Measurements from ENCODE around the gene KRT76. TPM values are rescaled to one million over a fixed set of nuclear protein-coding genes. Genes with fewer than 3 reads are reported as not detected.

Gene KRT76
- total RNA-seq, 1 experiment from 2014 or later, result not detected

GRCh38 chr12:52814710-52815155 is 37.6 kb upstream of the KRT76 start:
- Histone ChIP-seq H2BK5ac (ENCODE audit: insufficient read length, low read length) (no peak overlapping the region), H3K18ac (ENCODE audit: insufficient read length, low read depth, low read length) (no peak overlapping the region), H2AFZ (ENCODE audit: low read length) (no peak overlapping the region), H2BK120ac (ENCODE audit: low read depth, low read length, poor library complexity, severe bottlenecking) (no peak overlapping the region), H3K4me2 (ENCODE audit: insufficient read depth, insufficient read length, low read length) (no peak overlapping the region), H2BK20ac (ENCODE audit: low read depth, low read length, poor library complexity, severe bottlenecking) (no peak overlapping the region), H3K4ac (ENCODE audit: low read depth, low read length) (no peak overlapping the region), H3K27ac (ENCODE audit: insufficient read length, low read depth, low read length) (no peak overlapping the region), H3K23me2 (ENCODE audit: insufficient read length, low read depth, low read length, poor library complexity, severe bottlenecking) (no peaks in the 10 kb centered on the region), H3K14ac (ENCODE audit: insufficient read depth, low read length) (no peak overlapping the region), H2AK5ac (ENCODE audit: insufficient read length, low read length) (no peak overlapping the region), H3K4me1 (ENCODE audit: insufficient read depth, low read length) (no peaks in the 10 kb centered on the region), H3T11ph (ENCODE audit: low read length) (no peak overlapping the region), H4K8ac (replicated peaks; ENCODE audit: insufficient read length, low read depth, low read length) (no peak overlapping the region), H3K9ac (ENCODE audit: extremely low read depth, insufficient read length, low read length) (no peak overlapping the region), H3K23ac (ENCODE audit: insufficient read length, low read depth, low read length) (no peak overlapping the region), H3K9me3 (ENCODE audit: control insufficient read depth, low read depth, low read length) (no peaks in the 10 kb centered on the region), H3K79me1 (ENCODE audit: insufficient read depth, low read depth, low read length, poor library complexity, severe bottlenecking) (no peaks in the 10 kb centered on the region), H4K91ac (ENCODE audit: insufficient read length, low read depth, low read length) (no peak overlapping the region), H3K79me2 (ENCODE audit: insufficient read depth, low read length) (no peaks in the 10 kb centered on the region), H3K56ac (ENCODE audit: insufficient read length, low read depth, low read length) (no peak overlapping the region), H3K27me3 (ENCODE audit: insufficient read depth, low read length) (no peaks in the 10 kb centered on the region), H4K5ac (ENCODE audit: insufficient read length, low read depth, low read length) (no peak overlapping the region), H2BK15ac (ENCODE audit: low read depth, low read length) (no peak overlapping the region), H4K20me1 (ENCODE audit: control insufficient read depth, insufficient read depth, insufficient read length) (no peaks in the 10 kb centered on the region), H2BK12ac (ENCODE audit: insufficient read length, low read depth, low read length) (no peak overlapping the region)
- H3K9me3 Mint-ChIP-seq, result no peaks in the 10 kb centered on the region
- TF ChIP-seq CTCF (conservative IDR thresholded peaks at IDR 0.05), result no peak
- no peak overlapping the region for H3K27ac Mint-ChIP-seq
- H3K36me3 Mint-ChIP-seq (ENCODE audit: insufficient read depth in 1 of 3, low read depth in 3 of 3), result no peaks in the 10 kb centered on the region; a peak in 1 of 7 replicates
- H3K4me3 Mint-ChIP-seq, result no peak overlapping the region
- peaks cover 3% of the 10 kb centered on the region for H3K27me3 Mint-ChIP-seq (ENCODE audit: low read depth)
- no CpG with 5 or more reads among the region's 4 CpGs for WGBS (ENCODE audit: extremely low coverage, insufficient read length, low lambda C conversion rate)
- peaks cover 3 to 7% of the 10 kb centered on the region in 2 experiments; a peak in 3 of 4 replicates for H3K4me1 Mint-ChIP-seq
- no peak for DNase-seq

Measured in H9 (cell line).